Left lobe of liver (tissue), 2 donors: ENCODE data around the gene HINT2. TPM values are rescaled to one million over a fixed set of nuclear protein-coding genes. Genes with fewer than 3 reads are reported as not detected.

Experiments
- ATAC-seq: fragments of 200-7000 bp; cut with Tn5 transposase; one replicate; pipeline ENCODE4 v1.9.1; 2020; ENCODE audit warnings: mild to moderate bottlenecking, moderate library complexity
- DNase-seq: peaks from one replicate; pipeline ENCODE4 v3.0.0-alpha.2; 2020; ENCODE audit warnings: low spot score
- total RNA-seq: library from RNA; stranded (reverse); gene quantifications from one replicate; pipeline ENCODE4 v1.2.1, GENCODE V29; 2021
- donor health status: DM: no; HTN: no; CAD: no; lungs with moderate emphysema.
- donor health status: DM: no; HTN: yes; CAD: no.

The HINT2 gene
- total RNA-seq, 1 donor from 2014 or later = 71.5 TPM

GRCh38 chr9:35841645-35841900, 26.7 kb upstream of the HINT2 start:
- no peak for DNase-seq
- no peak for ATAC-seq

GRCh38 chr9:35840881-35841644, 26.2 kb upstream of the HINT2 start:
- ATAC-seq (no peak), DNase-seq (no peak)

- DNase-seq = no peak
- ATAC-seq = no peak
These were observed 25.1 kb upstream of the HINT2 start for GRCh38 chr9:35839926-35840325.

- no peak for DNase-seq
- no peak for ATAC-seq
These were observed 21.8 kb upstream of the HINT2 start for GRCh38 chr9:35836595-35836994.

GRCh38 chr9:35835766-35836165, 20.9 kb upstream of the HINT2 start:
- peak; percentile 76 for ATAC-seq
- DNase-seq = no peak

GRCh38 chr9:35835216-35835632, 20.4 kb upstream of the HINT2 start:
- ATAC-seq (peak; percentile 13), DNase-seq (no peak)

- peak; percentile 66 for ATAC-seq
- DNase-seq = peak; percentile 74
These were observed 19.7 kb upstream of the HINT2 start for GRCh38 chr9:35834260-35835215.

GRCh38 chr9:35832814-35833213, 18.0 kb upstream of the HINT2 start:
- DNase-seq = no peak
- ATAC-seq = no peak

GRCh38 chr9:35831040-35831439, 16.2 kb upstream of the HINT2 start:
- no peak for DNase-seq

GRCh38 chr9:35829764-35830096, 14.9 kb upstream of the HINT2 start:
- no peak for ATAC-seq
- DNase-seq = no peak

More at GRCh38 chr9:35831040-35831439, 16.2 kb upstream of the HINT2 start:
- ATAC-seq = no peak

- DNase-seq (peak; percentile 95), ATAC-seq (peak; percentile 91)
These were observed 14.4 kb upstream of the HINT2 start, which contains the start of gene TMEM8B for GRCh38 chr9:35829084-35829763. TSS of gene TMEM8B (plus strand) at chr9:35829228. CDS start at chr9:35829448, 220 bp downstream.

- DNase-seq (no peak), ATAC-seq (peak; percentile 1)
These were observed 13.9 kb upstream of the HINT2 start, which contains the start of gene FAM221B for GRCh38 chr9:35828716-35829083. TSS of gene FAM221B (minus strand) at chr9:35828732. CDS start at chr9:35826161, 2,571 bp downstream.

GRCh38 chr9:35827486-35827885, 12.6 kb upstream of the HINT2 start:
- no peak for DNase-seq
- ATAC-seq = no peak

GRCh38 chr9:35826071-35826701, 11.3 kb upstream of the HINT2 start:
- peak; percentile 67 for ATAC-seq
- DNase-seq = no peak

GRCh38 chr9:35822926-35823325, 8.1 kb upstream of the HINT2 start:
- ATAC-seq (no peak), DNase-seq (no peak)

GRCh38 chr9:35820076-35820475, 5.2 kb upstream of the HINT2 start:
- ATAC-seq (no peak), DNase-seq (no peak)

- no peak for DNase-seq
- ATAC-seq = no peak
These were observed 3.5 kb upstream of the HINT2 start for GRCh38 chr9:35818341-35818740.

GRCh38 chr9:35816708-35817107, 1.9 kb upstream of the HINT2 start:
- DNase-seq = no peak
- no peak for ATAC-seq

- DNase-seq (peak; percentile 91), ATAC-seq (peak; percentile 56)
These were observed 569 bp downstream of the HINT2 start for GRCh38 chr9:35814106-35814840.

- DNase-seq (no peak), ATAC-seq (no peak)
These were observed 1.3 kb downstream of the HINT2 start for GRCh38 chr9:35813434-35814105.
